NCI-H2196 treated with DMSO at 0.1 percent for 48 hours (cell line): ENCODE results near the gene GGA2.

Experiments used
- DNase-seq: peaks from one replicate; lab custom pipeline; 2025; ENCODE audit not compliant: unreplicated experiment; lab: John Stamatoyannopoulos, UW

Gene GGA2

GRCh38 chr16:23420011-23420410 is 90.3 kb downstream of the GGA2 start:
- DNase-seq: no peak

- no peak for DNase-seq
These were observed 93.5 kb downstream of the GGA2 start for GRCh38 chr16:23416816-23417215.

- DNase-seq: no peak
These were observed 95.6 kb downstream of the GGA2 start for GRCh38 chr16:23414731-23415130.
